HEK293 (cell line): ENCODE data around the gene TAS1R3.

ENCODE experiments used
- CTCF ChIA-PET: fragments of 350-600 bp; formaldehyde crosslinking; extraction: SDS; loops from one replicate; lab custom pipeline; 2021; ENCODE audit warnings: antibody characterized with exemption; lab: Yijun Ruan, JAX
- POLR2A ChIA-PET: fragments of 300-600 bp; formaldehyde crosslinking; extraction: SDS; loops from one replicate; lab custom pipeline; 2020; ENCODE audit warnings: antibody characterized with exemption, inconsistent platforms; lab: Yijun Ruan, JAX
- H3K27ac ChIP-seq: fragments of 200-500 bp; sonication (Bioruptor generic); 2 replicates; pipeline ENCODE4 v1.5.1; 2014; ENCODE audit warnings: low read depth, low read length, control low read depth, inconsistent platforms; ENCODE audit errors: extremely low read depth
- H3K36me3 ChIP-seq, 2 experiments: fragments of 200-500 bp in 1 of 2; sonication (Bioruptor generic) in 1 of 2; 1 replicate in 1 of 2; 2 replicates in 1 of 2; pipeline ENCODE4 v1.5.1; 2014 to 2017; ENCODE audit warnings: inconsistent platforms in 2 of 2, low read length in 2 of 2; ENCODE audit not compliant: control insufficient read depth in 2 of 2, insufficient read depth in 1 of 2
- H3K4me1 ChIP-seq: fragments of 200-500 bp; sonication (Bioruptor generic); 2 replicates; pipeline ENCODE4 v1.5.1; 2014; ENCODE audit warnings: mild to moderate bottlenecking, low read length, inconsistent platforms; ENCODE audit not compliant: control insufficient read depth, insufficient read depth
- H3K4me3 ChIP-seq: 2 replicates; pipeline ENCODE4 v1.5.1; 2011; ENCODE audit warnings: low read depth, mild to moderate bottlenecking, control low read depth, low read length, moderate library complexity
- H3K9me3 ChIP-seq: fragments of 200-500 bp; sonication (Bioruptor generic); 2 replicates; pipeline ENCODE4 v1.5.1; 2014; ENCODE audit warnings: low read depth, low read length, inconsistent platforms; ENCODE audit not compliant: control insufficient read depth, insufficient read depth
- CTCF ChIP-seq: fragments of 450-650 bp; formaldehyde crosslinking; IDR thresholded peaks from 2 replicates; pipeline ENCODE4 v1.5.1; 2016; ENCODE audit warnings: missing biosample characterization, missing genetic modification characterization
- GFI1B ChIP-seq: fragments of 450-650 bp; formaldehyde crosslinking; IDR thresholded peaks from 2 replicates; pipeline ENCODE4 v1.5.1; 2016; ENCODE audit warnings: missing biosample characterization, missing genetic modification characterization
- GLIS2 ChIP-seq: fragments of 450-650 bp; formaldehyde crosslinking; IDR thresholded peaks from 2 replicates; pipeline ENCODE4 v1.5.1; 2016; ENCODE audit warnings: missing biosample characterization, missing genetic modification characterization
- INSM2 ChIP-seq: fragments of 450-650 bp; formaldehyde crosslinking; IDR thresholded peaks from 2 replicates; pipeline ENCODE4 v1.5.1; 2016; ENCODE audit warnings: missing biosample characterization, missing genetic modification characterization
- KLF1 ChIP-seq: fragments of 450-650 bp; formaldehyde crosslinking; IDR thresholded peaks from 2 replicates; pipeline ENCODE4 v1.5.1; 2016; ENCODE audit warnings: missing biosample characterization, missing genetic modification characterization
- KLF8 ChIP-seq: fragments of 450-650 bp; formaldehyde crosslinking; IDR thresholded peaks from 2 replicates; pipeline ENCODE4 v1.5.1; 2016; ENCODE audit warnings: missing biosample characterization, missing genetic modification characterization
- SP2 ChIP-seq: fragments of 450-650 bp; formaldehyde crosslinking; IDR thresholded peaks from 2 replicates; pipeline ENCODE4 v1.5.1; 2016; ENCODE audit warnings: missing biosample characterization, missing genetic modification characterization
- ZBTB7A ChIP-seq: fragments of 450-650 bp; formaldehyde crosslinking; IDR thresholded peaks from 2 replicates; pipeline ENCODE4 v1.5.1; 2016; ENCODE audit warnings: low read depth, missing biosample characterization, missing genetic modification characterization
- ZFP69B ChIP-seq: fragments of 450-650 bp; formaldehyde crosslinking; IDR thresholded peaks from 2 replicates; pipeline ENCODE4 v1.5.1; 2016; ENCODE audit warnings: missing biosample characterization, missing genetic modification characterization
- ZIC2 ChIP-seq: fragments of 450-650 bp; formaldehyde crosslinking; IDR thresholded peaks from 2 replicates; pipeline ENCODE4 v1.5.1; 2016; ENCODE audit warnings: missing biosample characterization, missing genetic modification characterization
- ZNF146 ChIP-seq: fragments of 450-650 bp; formaldehyde crosslinking; IDR thresholded peaks from 2 replicates; pipeline ENCODE4 v1.5.1; 2016; ENCODE audit warnings: missing biosample characterization, missing genetic modification characterization
- ZNF423 ChIP-seq: fragments of 450-650 bp; formaldehyde crosslinking; IDR thresholded peaks from 2 replicates; pipeline ENCODE4 v1.5.1; 2016; ENCODE audit warnings: missing biosample characterization, missing genetic modification characterization
- ZNF560 ChIP-seq: fragments of 450-650 bp; formaldehyde crosslinking; IDR thresholded peaks from 2 replicates; pipeline ENCODE4 v1.5.1; 2017; ENCODE audit warnings: missing biosample characterization, missing genetic modification characterization, borderline replicate concordance
- ZNF830 ChIP-seq: fragments of 450-650 bp; IDR thresholded peaks from 2 replicates; pipeline ENCODE4 v1.5.0; 2018; ENCODE audit warnings: missing biosample characterization, missing genetic modification characterization, low read depth, mild to moderate bottlenecking, moderate library complexity
- TF ChIP-seq, protein P1 (sequence below): fragments of 450-650 bp; formaldehyde crosslinking; IDR thresholded peaks from 2 replicates; pipeline ENCODE4 v1.5.1; 2016; ENCODE audit warnings: missing biosample characterization, missing genetic modification characterization
- TF ChIP-seq, protein P2 (sequence below): fragments of 450-650 bp; formaldehyde crosslinking; IDR thresholded peaks from 2 replicates; pipeline ENCODE4 v1.5.1; 2017; ENCODE audit warnings: missing biosample characterization, missing genetic modification characterization
- TF ChIP-seq, protein P3 (sequence below): fragments of 450-650 bp; formaldehyde crosslinking; IDR thresholded peaks from 2 replicates; pipeline ENCODE4 v1.5.1; 2016; ENCODE audit warnings: missing biosample characterization, missing genetic modification characterization

The TAS1R3 gene

DNA sequence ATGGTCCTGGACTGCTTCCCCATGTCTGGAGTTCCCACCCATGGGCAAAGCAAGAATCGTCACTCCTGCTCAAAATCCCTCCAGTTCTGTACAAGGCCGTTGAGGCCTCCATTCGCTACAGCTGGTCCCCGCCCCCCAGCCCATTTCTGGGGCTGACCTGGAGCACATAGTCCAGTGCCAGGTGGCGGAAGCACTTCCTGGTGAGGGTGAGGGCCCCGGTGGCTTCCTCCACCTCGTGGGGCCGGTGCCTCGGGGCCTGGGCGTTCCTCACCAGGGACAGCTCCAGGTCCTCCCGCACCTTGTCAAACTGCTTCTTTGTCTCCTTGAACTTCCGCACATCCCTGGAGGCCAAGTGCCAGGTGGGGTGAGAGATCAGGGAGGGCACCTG is 30.7 kb upstream of the TAS1R3 start:
- no peak overlapping the region for H3K27ac ChIP-seq
- ChIA-PET CTCF (interaction anchor here (0.5 to 1.9 kb wide), 8 partner anchors 9 to 432 kb away, joined by 3 to 9 read pairs (median 3); no protein-coding TSS in a partner anchor), POLR2A (interaction anchor here (0.5 to 1.7 kb wide), 4 partner anchors 9 to 174 kb away, joined by 3 to 9 read pairs (median 3); no protein-coding TSS in a partner anchor)
- TF ChIP-seq SP2 (tag by site-specific recombination) (peak; percentile 27; the same call in 1 of the 2 replicates), INSM2 (tag by site-specific recombination) (no peak), ZNF560 (tag by site-specific recombination) (no peak)
- TF ChIP-seq, protein P1, sequence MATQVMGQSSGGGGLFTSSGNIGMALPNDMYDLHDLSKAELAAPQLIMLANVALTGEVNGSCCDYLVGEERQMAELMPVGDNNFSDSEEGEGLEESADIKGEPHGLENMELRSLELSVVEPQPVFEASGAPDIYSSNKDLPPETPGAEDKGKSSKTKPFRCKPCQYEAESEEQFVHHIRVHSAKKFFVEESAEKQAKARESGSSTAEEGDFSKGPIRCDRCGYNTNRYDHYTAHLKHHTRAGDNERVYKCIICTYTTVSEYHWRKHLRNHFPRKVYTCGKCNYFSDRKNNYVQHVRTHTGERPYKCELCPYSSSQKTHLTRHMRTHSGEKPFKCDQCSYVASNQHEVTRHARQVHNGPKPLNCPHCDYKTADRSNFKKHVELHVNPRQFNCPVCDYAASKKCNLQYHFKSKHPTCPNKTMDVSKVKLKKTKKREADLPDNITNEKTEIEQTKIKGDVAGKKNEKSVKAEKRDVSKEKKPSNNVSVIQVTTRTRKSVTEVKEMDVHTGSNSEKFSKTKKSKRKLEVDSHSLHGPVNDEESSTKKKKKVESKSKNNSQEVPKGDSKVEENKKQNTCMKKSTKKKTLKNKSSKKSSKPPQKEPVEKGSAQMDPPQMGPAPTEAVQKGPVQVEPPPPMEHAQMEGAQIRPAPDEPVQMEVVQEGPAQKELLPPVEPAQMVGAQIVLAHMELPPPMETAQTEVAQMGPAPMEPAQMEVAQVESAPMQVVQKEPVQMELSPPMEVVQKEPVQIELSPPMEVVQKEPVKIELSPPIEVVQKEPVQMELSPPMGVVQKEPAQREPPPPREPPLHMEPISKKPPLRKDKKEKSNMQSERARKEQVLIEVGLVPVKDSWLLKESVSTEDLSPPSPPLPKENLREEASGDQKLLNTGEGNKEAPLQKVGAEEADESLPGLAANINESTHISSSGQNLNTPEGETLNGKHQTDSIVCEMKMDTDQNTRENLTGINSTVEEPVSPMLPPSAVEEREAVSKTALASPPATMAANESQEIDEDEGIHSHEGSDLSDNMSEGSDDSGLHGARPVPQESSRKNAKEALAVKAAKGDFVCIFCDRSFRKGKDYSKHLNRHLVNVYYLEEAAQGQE (tag by site-specific recombination) = peak; percentile 80; the same call in 1 of the 2 replicates
- TF ChIP-seq, all 188 proteins: peak for 2
- no peak overlapping the region for H3K4me3 ChIP-seq
- H3K36me3 ChIP-seq = peaks cover 0 to 25% of the 10 kb centered on the region in 2 experiments; a peak in 2 of 3 replicates
- H3K9me3 ChIP-seq = no peaks in the 10 kb centered on the region
- peaks cover 11% of the 10 kb centered on the region for H3K4me1 ChIP-seq

DNA sequence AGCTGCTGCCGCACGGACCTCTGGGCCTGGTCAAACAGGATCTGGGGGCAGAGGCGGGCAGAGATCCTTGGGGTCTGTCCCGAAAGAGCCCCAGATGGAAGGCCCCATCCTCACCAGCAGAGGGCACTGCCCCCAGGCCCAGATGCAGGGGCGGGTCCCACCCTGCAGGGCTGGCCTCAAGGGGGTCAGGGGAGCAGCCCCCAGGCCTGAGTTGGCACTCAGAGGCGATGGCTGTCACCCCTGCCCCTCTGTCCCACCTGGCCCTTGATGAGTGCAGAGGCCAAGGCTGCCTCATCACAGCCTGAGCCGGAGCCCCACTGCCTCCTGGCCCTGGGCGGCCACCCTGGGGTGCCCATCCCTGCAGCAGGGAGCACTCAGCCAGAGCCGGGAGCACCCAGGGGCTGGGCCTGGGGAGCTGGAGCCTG is 29.1 kb upstream of the TAS1R3 start:
- Histone ChIP-seq H3K27ac (no peak overlapping the region), H3K9me3 (no peaks in the 10 kb centered on the region)
- CTCF ChIA-PET = interaction anchor here (0.7 to 1.9 kb wide), 2 partner anchors 11 to 21 kb away, joined by 3 to 16 read pairs; no protein-coding TSS in a partner anchor
- TF ChIP-seq CTCF (tag by site-specific recombination) (peak; percentile 56; the same call in 1 of the 2 replicates), KLF8 (tag by site-specific recombination) (0 out of 2 replicates have a peak, but pooled peaks have one; percentile 17), ZNF146 (tag by site-specific recombination) (no peak), ZBTB7A (tag by site-specific recombination) (no peak), GFI1B (tag by site-specific recombination) (no peak), ZNF423 (peak; percentile 94), KLF1 (0 out of 2 replicates have a peak, but pooled peaks have one; percentile 7), ZNF830 (tag by site-specific recombination) (no peak), ZIC2 (tag by site-specific recombination) (peak; percentile 63), ZFP69B (peak; percentile 92), GLIS2 (tag by site-specific recombination) (peak; percentile 57; the same call in 1 of the 2 replicates)
- TF ChIP-seq, protein P2, sequence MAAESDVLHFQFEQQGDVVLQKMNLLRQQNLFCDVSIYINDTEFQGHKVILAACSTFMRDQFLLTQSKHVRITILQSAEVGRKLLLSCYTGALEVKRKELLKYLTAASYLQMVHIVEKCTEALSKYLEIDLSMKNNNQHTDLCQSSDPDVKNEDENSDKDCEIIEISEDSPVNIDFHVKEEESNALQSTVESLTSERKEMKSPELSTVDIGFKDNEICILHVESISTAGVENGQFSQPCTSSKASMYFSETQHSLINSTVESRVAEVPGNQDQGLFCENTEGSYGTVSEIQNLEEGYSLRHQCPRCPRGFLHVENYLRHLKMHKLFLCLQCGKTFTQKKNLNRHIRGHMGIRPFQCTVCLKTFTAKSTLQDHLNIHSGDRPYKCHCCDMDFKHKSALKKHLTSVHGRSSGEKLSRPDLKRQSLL (tag by site-specific recombination) = no peak
- TF ChIP-seq, protein P3, sequence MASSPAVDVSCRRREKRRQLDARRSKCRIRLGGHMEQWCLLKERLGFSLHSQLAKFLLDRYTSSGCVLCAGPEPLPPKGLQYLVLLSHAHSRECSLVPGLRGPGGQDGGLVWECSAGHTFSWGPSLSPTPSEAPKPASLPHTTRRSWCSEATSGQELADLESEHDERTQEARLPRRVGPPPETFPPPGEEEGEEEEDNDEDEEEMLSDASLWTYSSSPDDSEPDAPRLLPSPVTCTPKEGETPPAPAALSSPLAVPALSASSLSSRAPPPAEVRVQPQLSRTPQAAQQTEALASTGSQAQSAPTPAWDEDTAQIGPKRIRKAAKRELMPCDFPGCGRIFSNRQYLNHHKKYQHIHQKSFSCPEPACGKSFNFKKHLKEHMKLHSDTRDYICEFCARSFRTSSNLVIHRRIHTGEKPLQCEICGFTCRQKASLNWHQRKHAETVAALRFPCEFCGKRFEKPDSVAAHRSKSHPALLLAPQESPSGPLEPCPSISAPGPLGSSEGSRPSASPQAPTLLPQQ = peak; percentile 89
- TF ChIP-seq, all 188 proteins: peak for 8
- H3K4me1 ChIP-seq = peaks cover 20% of the 10 kb centered on the region
- no peak overlapping the region for H3K4me3 ChIP-seq
- H3K36me3 ChIP-seq = peaks cover 0 to 12% of the 10 kb centered on the region in 2 experiments; a peak in 2 of 3 replicates
- POLR2A ChIA-PET = no interaction called here
